HTERT RPE-1 (cell line): ENCODE data around the gene HIRA.
"Not testable (repeated sequence)": the region's sequence is repeated elsewhere in the genome, so short reads cannot be mapped to it uniquely, and the experiment has no call there.

Source experiments
- in situ Hi-C: fragments of 300-500 bp; cut with MboI; formaldehyde crosslinking; loops from 4 replicates; pipeline ENCODE4 v1.14.3; 2020; ENCODE audit warnings: low sequenced_read_pairs

Gene HIRA

GRCh38 chr22:19387038-19387437 lies 44.5 kb downstream of the HIRA start:
- in situ Hi-C loops: no loop called here

- in situ Hi-C loops: no loop called here
Observed at GRCh38 chr22:19386248-19386647, 45.3 kb downstream of the HIRA start.

GRCh38 chr22:19385221-19385906 lies 46.2 kb downstream of the HIRA start:
- in situ Hi-C loops: no loop called here

- in situ Hi-C loops: no loop called here
Observed at GRCh38 chr22:19383292-19383691, 48.2 kb downstream of the HIRA start.

GRCh38 chr22:19382240-19382639 lies 49.3 kb downstream of the HIRA start:
- in situ Hi-C loops: no loop called here

GRCh38 chr22:19378344-19378674 lies 53.2 kb downstream of the HIRA start:
- in situ Hi-C loops: no loop called here

- in situ Hi-C loops: no loop called here
Observed at GRCh38 chr22:19377565-19378343, 53.8 kb downstream of the HIRA start.

- in situ Hi-C loops: no loop called here
Observed at GRCh38 chr22:19376971-19377370, 54.6 kb downstream of the HIRA start.

GRCh38 chr22:19376247-19376646 lies 55.3 kb downstream of the HIRA start:
- in situ Hi-C loops: no loop called here

GRCh38 chr22:19375435-19375834 lies 56.1 kb downstream of the HIRA start:
- in situ Hi-C loops: no loop called here

- in situ Hi-C loops: no loop called here
Observed at GRCh38 chr22:19374410-19374809, 57.1 kb downstream of the HIRA start.

GRCh38 chr22:19373450-19373849 lies 58.1 kb downstream of the HIRA start:
- in situ Hi-C loops: no loop called here

GRCh38 chr22:19371893-19372292 lies 59.6 kb downstream of the HIRA start:
- in situ Hi-C loops: no loop called here

- in situ Hi-C loops: no loop called here
Observed at GRCh38 chr22:19368876-19369275, 62.7 kb downstream of the HIRA start.

GRCh38 chr22:19367763-19368367 lies 63.7 kb downstream of the HIRA start:
- in situ Hi-C loops: no loop called here

GRCh38 chr22:19363541-19363940 lies 68.0 kb downstream of the HIRA start:
- in situ Hi-C loops: not testable (repeated sequence)

- in situ Hi-C loops: no loop called here
Observed at GRCh38 chr22:19361501-19362103, 69.9 kb downstream of the HIRA start.

GRCh38 chr22:19360862-19361261 lies 70.7 kb downstream of the HIRA start:
- in situ Hi-C loops: no loop called here

- in situ Hi-C loops: no loop called here
Observed at GRCh38 chr22:19360300-19360792, 71.2 kb downstream of the HIRA start.

- in situ Hi-C loops: no loop called here
Observed at GRCh38 chr22:19359554-19360299, 71.8 kb downstream of the HIRA start.
